ENCODE measurements around the gene REL. TPM values are rescaled to one million over a fixed set of nuclear protein-coding genes. Genes with fewer than 3 reads are reported as not detected.
"Not testable (repeated sequence)": the region's sequence is repeated elsewhere in the genome, so short reads cannot be mapped to it uniquely, and the experiment has no call there.

The REL gene
- total RNA-seq, 2 experiments from 2014 or later: 42.7 to 55.9 TPM

GRCh38 chr2:60905867-60906266, 24.5 kb downstream of the REL start:
- H3K4me1 Mint-ChIP-seq: peaks cover 29% of the 10 kb centered on the region
- POLR2A ChIA-PET; H3K27me3 Mint-ChIP-seq; H3K9me3 Mint-ChIP-seq (ENCODE audit: low read depth); intact Hi-C loops (cut with DNase I, micrococcal nuclease); DNase-seq; H3K4me3 Mint-ChIP-seq: not testable (repeated sequence)
- CTCF ChIA-PET: interaction anchor here (0.5 kb wide), 1 partner anchor 39 kb away, joined by 4 read pairs; no protein-coding TSS in a partner anchor
- peak; percentile 42 for ATAC-seq
- peak overlapping the region; percentile 59 for H3K27ac Mint-ChIP-seq
- H3K36me3 Mint-ChIP-seq (ENCODE audit: low read depth): peaks cover 55% of the 10 kb centered on the region

GRCh38 chr2:60906395-60906794, 25.0 kb downstream of the REL start:
- H3K36me3 Mint-ChIP-seq (ENCODE audit: low read depth): peaks cover 53% of the 10 kb centered on the region
- ATAC-seq (no peak), DNase-seq (no peak)
- H3K4me1 Mint-ChIP-seq: peaks cover 26% of the 10 kb centered on the region
- H3K27me3 Mint-ChIP-seq: no peaks in the 10 kb centered on the region
- H3K27ac Mint-ChIP-seq: peak overlapping the region; percentile 7
- ChIA-PET CTCF (interaction anchor here (0.5 kb wide), 1 partner anchor 38 kb away, joined by 4 read pairs; no protein-coding TSS in a partner anchor), POLR2A (no interaction called here)
- H3K4me3 Mint-ChIP-seq: no peak overlapping the region
- no peaks in the 10 kb centered on the region for H3K9me3 Mint-ChIP-seq (ENCODE audit: low read depth)
- intact Hi-C loops (cut with DNase I, micrococcal nuclease): no loop called here

GRCh38 chr2:60907329-60907728, 26.0 kb downstream of the REL start:
- DNase-seq (no peak), ATAC-seq (no peak)
- Mint-ChIP-seq H3K27ac (no peak overlapping the region), H3K4me3 (no peak overlapping the region), H3K36me3 (ENCODE audit: low read depth) (peaks cover 51% of the 10 kb centered on the region), H3K4me1 (peaks cover 24% of the 10 kb centered on the region), H3K27me3 (no peaks in the 10 kb centered on the region), H3K9me3 (ENCODE audit: low read depth) (no peaks in the 10 kb centered on the region)
- POLR2A ChIA-PET: no interaction called here
- intact Hi-C loops (cut with DNase I, micrococcal nuclease): no loop called here
- CTCF ChIA-PET: interaction anchor here (0.6 to 1.4 kb wide), 2 partner anchors 16 to 61 kb away, joined by 4 read pairs; no protein-coding TSS in a partner anchor

- intact Hi-C loops (cut with DNase I, micrococcal nuclease): no loop called here
- Mint-ChIP-seq H3K27me3 (no peaks in the 10 kb centered on the region), H3K9me3 (ENCODE audit: low read depth) (peaks cover 3% of the 10 kb centered on the region), H3K36me3 (ENCODE audit: low read depth) (peaks cover 63% of the 10 kb centered on the region), H3K4me1 (no peaks in the 10 kb centered on the region), H3K27ac (no peak overlapping the region), H3K4me3 (no peak overlapping the region)
- ATAC-seq (no peak), DNase-seq (no peak)
- ChIA-PET POLR2A (no interaction called here), CTCF (interaction anchor here (1.5 to 1.6 kb wide), 2 partner anchors 10 to 73 kb away, joined by 5 read pairs; no protein-coding TSS in a partner anchor)
These were observed 44.8 kb downstream of the REL start for GRCh38 chr2:60925994-60926740.

- H3K4me1 Mint-ChIP-seq: peaks cover 2% of the 10 kb centered on the region
- intact Hi-C loops (cut with DNase I, micrococcal nuclease): no loop called here
- no peaks in the 10 kb centered on the region for H3K27me3 Mint-ChIP-seq
- ATAC-seq: no peak
- ChIA-PET POLR2A (no interaction called here), CTCF (interaction anchor here (0.7 to 1.6 kb wide), 4 partner anchors 11 to 149 kb away, joined by 3 to 5 read pairs (median 4); no protein-coding TSS in a partner anchor)
- no peak overlapping the region for H3K4me3 Mint-ChIP-seq
- peaks cover 3% of the 10 kb centered on the region for H3K9me3 Mint-ChIP-seq (ENCODE audit: low read depth)
- no peak overlapping the region for H3K27ac Mint-ChIP-seq
- no peak for DNase-seq
- peaks cover 64% of the 10 kb centered on the region for H3K36me3 Mint-ChIP-seq (ENCODE audit: low read depth)
These were observed 45.6 kb downstream of the REL start for GRCh38 chr2:60926741-60927552.

GRCh38 chr2:60932061-60932460, 50.7 kb downstream of the REL start:
- H3K9me3 Mint-ChIP-seq (ENCODE audit: low read depth); H3K4me1 Mint-ChIP-seq; H3K4me3 Mint-ChIP-seq; H3K27me3 Mint-ChIP-seq; ATAC-seq; DNase-seq; H3K27ac Mint-ChIP-seq; POLR2A ChIA-PET; intact Hi-C loops (cut with DNase I, micrococcal nuclease): not testable (repeated sequence)
- CTCF ChIA-PET: interaction anchor here (0.7 to 1.6 kb wide), 2 partner anchors 67 to 271 kb away, joined by 3 to 5 read pairs; no protein-coding TSS in a partner anchor
- peaks cover 60% of the 10 kb centered on the region for H3K36me3 Mint-ChIP-seq (ENCODE audit: low read depth)

GRCh38 chr2:60932954-60933353, 51.6 kb downstream of the REL start:
- Mint-ChIP-seq H3K4me1 (peaks cover 6% of the 10 kb centered on the region), H3K27ac (no peak overlapping the region), H3K27me3 (no peaks in the 10 kb centered on the region), H3K9me3 (ENCODE audit: low read depth) (no peaks in the 10 kb centered on the region), H3K4me3 (no peak overlapping the region), H3K36me3 (ENCODE audit: low read depth) (peaks cover 60% of the 10 kb centered on the region)
- ChIA-PET POLR2A (interaction anchor here (0.6 kb wide), 1 partner anchor 32 kb away, joined by 5 read pairs; no protein-coding TSS in a partner anchor), CTCF (interaction anchor here (1.6 kb wide), 1 partner anchor 66 kb away, joined by 5 read pairs; no protein-coding TSS in a partner anchor)
- ATAC-seq (no peak), DNase-seq (no peak)
- intact Hi-C loops (cut with DNase I, micrococcal nuclease): no loop called here

GRCh38 chr2:60934165-60934722, 52.9 kb downstream of the REL start:
- no peak for DNase-seq

GRCh38 chr2:60936757-60937156, 55.4 kb downstream of the REL start:
- Mint-ChIP-seq H3K4me3 (no peak overlapping the region), H3K27ac (no peak overlapping the region), H3K4me1 (peaks cover 9% of the 10 kb centered on the region), H3K9me3 (ENCODE audit: low read depth) (no peaks in the 10 kb centered on the region), H3K27me3 (no peaks in the 10 kb centered on the region), H3K36me3 (ENCODE audit: low read depth) (peaks cover 58% of the 10 kb centered on the region)
- ChIA-PET CTCF (interaction anchor here (1.3 kb wide), 1 partner anchor 8 kb away, joined by 3 read pairs; no protein-coding TSS in a partner anchor), POLR2A (no interaction called here)
- intact Hi-C loops (cut with DNase I, micrococcal nuclease): no loop called here
- no peak for ATAC-seq
- DNase-seq: no peak

More at GRCh38 chr2:60934165-60934722, 52.9 kb downstream of the REL start:
- Mint-ChIP-seq H3K4me1 (peaks cover 6% of the 10 kb centered on the region), H3K4me3 (no peak overlapping the region), H3K36me3 (ENCODE audit: low read depth) (peaks cover 67% of the 10 kb centered on the region), H3K9me3 (ENCODE audit: low read depth) (no peaks in the 10 kb centered on the region), H3K27me3 (no peaks in the 10 kb centered on the region), H3K27ac (no peak overlapping the region)
- CTCF ChIA-PET: interaction anchor here (0.7 to 1.3 kb wide), 3 partner anchors 17 to 748 kb away, joined by 3 to 4 read pairs (median 3); no protein-coding TSS in a partner anchor
- POLR2A ChIA-PET: interaction anchor here (0.7 kb wide), 1 partner anchor 1214 kb away, joined by 5 read pairs; no protein-coding TSS in a partner anchor
- intact Hi-C loops (cut with DNase I, micrococcal nuclease): no loop called here
- no peak for ATAC-seq

- DNase-seq (no peak), ATAC-seq (no peak)
- Mint-ChIP-seq H3K4me1 (peaks cover 4% of the 10 kb centered on the region), H3K27me3 (no peaks in the 10 kb centered on the region), H3K36me3 (ENCODE audit: low read depth) (peaks cover 50% of the 10 kb centered on the region), H3K27ac (no peak overlapping the region), H3K9me3 (ENCODE audit: low read depth) (no peaks in the 10 kb centered on the region), H3K4me3 (no peak overlapping the region)
- intact Hi-C loops (cut with DNase I, micrococcal nuclease): no loop called here
- CTCF ChIA-PET: no interaction called here
- POLR2A ChIA-PET: no interaction called here
These were observed 56.9 kb downstream of the REL start for GRCh38 chr2:60938301-60938700.

- H3K27ac Mint-ChIP-seq: no peak overlapping the region
- no peaks in the 10 kb centered on the region for H3K9me3 Mint-ChIP-seq (ENCODE audit: low read depth)
- CTCF ChIA-PET: no interaction called here
- H3K27me3 Mint-ChIP-seq: no peaks in the 10 kb centered on the region
- H3K4me3 Mint-ChIP-seq: no peak overlapping the region
- ATAC-seq: no peak
- intact Hi-C loops (cut with DNase I, micrococcal nuclease): no loop called here
- peaks cover 4% of the 10 kb centered on the region for H3K4me1 Mint-ChIP-seq
- no peak for DNase-seq
- POLR2A ChIA-PET: no interaction called here
- H3K36me3 Mint-ChIP-seq (ENCODE audit: low read depth): peaks cover 43% of the 10 kb centered on the region
These were observed 58.2 kb downstream of the REL start for GRCh38 chr2:60939622-60940021.

Measured in activated CD4-positive, alpha-beta T cell treated with anti-CD3 and anti-CD28 coated beads for 36 hours (primary cell).